NCI-H187 (cell line): ENCODE results near the gene CALM3.
A peak's percentile ranks its signal among the peaks of the same experiment; 100 is the strongest.

Source experiments
- DNase-seq, 2 experiments: peaks; one replicate each; lab custom pipeline; 2025; lab: John Stamatoyannopoulos, UW

Gene CALM3

GRCh38 chr19:46599716-46600373 is 1.3 kb upstream of the CALM3 start:
- DNase-seq, result no peak

- peak; percentile 96 to 98 for DNase-seq
Measured at GRCh38 chr19:46600384-46601317, 479 bp upstream of the CALM3 start.

- DNase-seq, result no peak
Measured at GRCh38 chr19:46602392-46603194, 1.5 kb downstream of the CALM3 start.

GRCh38 chr19:46603195-46603637 is 2.1 kb downstream of the CALM3 start:
- no peak for DNase-seq

GRCh38 chr19:46603752-46604231 is 2.7 kb downstream of the CALM3 start:
- DNase-seq, result no peak

GRCh38 chr19:46604781-46605355 is 3.7 kb downstream of the CALM3 start:
- no peak for DNase-seq

GRCh38 chr19:46605356-46605821 is 4.3 kb downstream of the CALM3 start:
- DNase-seq, result no peak

- no peak for DNase-seq
Measured at GRCh38 chr19:46606019-46606418, 4.9 kb downstream of the CALM3 start.

- no peak for DNase-seq
Measured at GRCh38 chr19:46606681-46607447, 5.7 kb downstream of the CALM3 start.

GRCh38 chr19:46607448-46607841 is 6.3 kb downstream of the CALM3 start:
- DNase-seq, result no peak

GRCh38 chr19:46608178-46608577 is 7.0 kb downstream of the CALM3 start:
- DNase-seq, result no peak

GRCh38 chr19:46608581-46609345 is 7.6 kb downstream of the CALM3 start:
- DNase-seq, result no peak

GRCh38 chr19:46609511-46610412 is 8.6 kb downstream of the CALM3 start:
- no peak for DNase-seq

- no peak for DNase-seq
Measured at GRCh38 chr19:46610413-46610775, 9.3 kb downstream of the CALM3 start.

- no peak for DNase-seq
Measured at GRCh38 chr19:46610851-46611770, 10.0 kb downstream of the CALM3 start.

GRCh38 chr19:46611776-46612175 is 10.6 kb downstream of the CALM3 start:
- no peak for DNase-seq

- no peak for DNase-seq
Measured at GRCh38 chr19:46613525-46613924, 12.4 kb downstream of the CALM3 start.

- peak; percentile 38 to 57 for DNase-seq
Measured at GRCh38 chr19:46614114-46614722, 13.1 kb downstream of the CALM3 start.
